GM23248 (cell line): Measurements from ENCODE around the gene SNRPA.

Source experiments
- EZH2 ChIP-seq: fragments of 200-600 bp; sonication (generic); IDR thresholded peaks from 2 replicates; pipeline ENCODE4 v1.6.1; 2018; ENCODE audit warnings: antibody characterized with exemption, mild to moderate bottlenecking; ENCODE audit not compliant: insufficient read depth, poor library complexity, severe bottlenecking
- EZH2phosphoT487 ChIP-seq: fragments of 200-600 bp; sonication (generic); IDR thresholded peaks from 2 replicates; pipeline ENCODE4 v1.6.1; 2018; ENCODE audit warnings: antibody characterized with exemption, moderate library complexity, mild to moderate bottlenecking, low read depth; ENCODE audit not compliant: insufficient read depth

- TF ChIP-seq EZH2 (no peak), EZH2phosphoT487 (no peak)
These were observed 62.2 kb downstream of the SNRPA start for GRCh38 chr19:40813182-40813581.
